Pancreas (tissue), 10 donors: ENCODE results near the gene HJV. TPM values are rescaled to one million over a fixed set of nuclear protein-coding genes. Genes with fewer than 3 reads are reported as not detected.
"Not testable (repeated sequence)": the region's sequence is repeated elsewhere in the genome, so short reads cannot be mapped to it uniquely, and the experiment has no call there.

Source experiments
- ATAC-seq, 4 donors: fragments of 200-7000 bp; cut with Tn5 transposase; one replicate each; pipeline versions ENCODE4 v1.8.0 to v1.9.1; 2020; ENCODE audit warnings: mild to moderate bottlenecking in 4 of 4, moderate library complexity in 4 of 4
- DNase-seq, 6 donors: peaks; one replicate each; pipeline ENCODE4 v3.0.0-alpha.2; 2020
- FAIRE-seq: peaks from 2 replicates; lab custom pipeline; 2012; peaks lifted over from hg19 to GRCh38; lab: Jason Lieb, UNC
- H3K27ac ChIP-seq, 4 donors: fragments of 200-600 bp; sonication (generic); 1 replicate in 3 of 4; 2 replicates in 1 of 4; pipeline versions ENCODE4 v1.5.0 to v1.8.0; 2020
- H3K27me3 ChIP-seq, 4 donors: fragments of 200-600 bp; one replicate each; pipeline ENCODE4 v1.8.0; 2021
- H3K36me3 ChIP-seq, 3 donors: fragments of 200-600 bp; sonication (generic) in 1 of 3; one replicate each; pipeline versions ENCODE4 v1.5.0 to v1.8.0; 2020 to 2021
- H3K4me1 ChIP-seq, 3 donors: fragments of 200-600 bp; one replicate each; pipeline ENCODE4 v1.8.0; 2021
- H3K4me3 ChIP-seq, 4 donors: fragments of 200-600 bp; sonication (generic) in 2 of 4; one replicate each; pipeline versions ENCODE4 v1.5.0 to v1.8.0; 2020 to 2021
- H3K9me3 ChIP-seq, 4 donors: fragments of 200-600 bp; one replicate each; pipeline ENCODE4 v1.8.0; 2021
- WGBS, 2 donors: extraction: QIAGEN DNeasy Blood & Tissue Kit; methylation state at CpG; one replicate each; pipeline ENCODE4 v1.1.7; 2013; 5-methylcytosine and 5-hydroxymethylcytosine counted together
- intact Hi-C, 3 donors: fragments of 100-400 bp; cut with DNase I; formaldehyde crosslinking; loops; one replicate each; pipeline versions ENCODE4 v1.11.1 to v1.14.2; 2022
- polyA plus RNA-seq, 2 donors: library from polyadenylated mRNA; stranded (reverse); fragments of 200-250 nt; gene quantifications; one replicate each; pipeline ENCODE4 v1.2.3, GENCODE V29; 2013
- total RNA-seq, 6 donors: library from RNA; stranded (reverse); fragmentation: NEBNext Ultra II Directional in 4 of 6; extraction: Animal tissue kit (Norgen Biotek cat#: 25700) in 4 of 6; gene quantifications; one replicate each; pipeline versions ENCODE4 v1.2.1 to v1.2.4, GENCODE V29; 2021 to 2023
- TF ChIP-seq, protein P1 (sequence below), 4 donors: fragments of 200-600 bp; sonication (generic) in 3 of 4; IDR thresholded peaks; one replicate each; pipeline versions ENCODE4 v1.5.0 to v1.8.0; 2021; ENCODE audit warnings: antibody characterized with exemption in 4 of 4
- donor health status: healthy with polysubstance abuse.
- donor health status: DM: no; HTN: no; CAD: no; lungs with moderate emphysema.
- donor health status: DM: no; HTN: no; CAD: no.
- donor health status: control.
- donor health status: control.
- donor health status: Bipolar disorder and iron deficiency.
- donor health status: DM: yes; HTN: yes; CAD: no.
- donor health status: DM: no; HTN: no; CAD: no.
- donor health status: DM: no; HTN: no; CAD: no.
- donor health status: DM: yes; HTN: yes; CAD: no.

The HJV gene
- total and polyA plus RNA-seq, 8 donors: 0.07 TPM; not detected in 7

DNA sequence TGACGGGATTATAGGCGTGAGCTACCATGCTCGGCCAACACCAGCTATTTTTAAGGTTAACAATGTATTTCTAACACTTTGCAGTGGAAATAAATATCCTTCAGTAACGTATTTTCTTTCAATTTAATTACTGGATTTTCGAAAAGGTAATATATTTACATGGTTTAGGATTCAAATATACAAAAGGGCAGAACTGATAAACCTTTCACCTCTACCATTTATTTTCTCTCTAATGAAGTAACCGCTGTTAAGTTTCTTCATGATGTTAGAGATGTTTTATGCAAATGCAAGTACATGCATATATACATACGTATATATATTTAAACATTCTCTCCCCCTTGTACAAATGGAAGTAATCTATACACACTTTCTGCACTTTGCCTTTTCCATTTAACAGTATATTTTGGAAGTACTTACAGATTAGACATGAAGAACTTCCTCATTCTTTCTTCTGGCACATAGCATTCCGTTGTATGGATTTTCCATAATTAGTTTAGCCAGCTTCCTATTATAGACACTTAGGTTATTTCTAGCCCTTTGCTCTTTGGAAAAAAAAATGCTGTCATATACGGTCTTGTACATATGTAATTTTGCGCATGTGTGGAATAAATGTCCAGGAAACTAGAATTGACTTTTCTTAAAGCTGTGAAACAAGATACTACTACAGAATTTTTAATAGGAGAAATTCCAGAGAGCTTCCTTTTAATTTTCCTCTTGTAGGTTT lies 14.9 kb upstream of the HJV start:
- Histone ChIP-seq H3K4me1 (peaks cover 7 to 9% (median 7%) of the 10 kb centered on the region in 3 donors), H3K27ac (peak overlapping the region in 3 of 4 donors; percentile 48 to 84 (median 75)), H3K4me3 (peak overlapping the region in 3 of 4 donors; percentile 1 to 54 (median 19)), H3K27me3 (no peaks in the 10 kb centered on the region), H3K36me3 (no peaks in the 10 kb centered on the region), H3K9me3 (no peaks in the 10 kb centered on the region)
- TF ChIP-seq, protein P1, sequence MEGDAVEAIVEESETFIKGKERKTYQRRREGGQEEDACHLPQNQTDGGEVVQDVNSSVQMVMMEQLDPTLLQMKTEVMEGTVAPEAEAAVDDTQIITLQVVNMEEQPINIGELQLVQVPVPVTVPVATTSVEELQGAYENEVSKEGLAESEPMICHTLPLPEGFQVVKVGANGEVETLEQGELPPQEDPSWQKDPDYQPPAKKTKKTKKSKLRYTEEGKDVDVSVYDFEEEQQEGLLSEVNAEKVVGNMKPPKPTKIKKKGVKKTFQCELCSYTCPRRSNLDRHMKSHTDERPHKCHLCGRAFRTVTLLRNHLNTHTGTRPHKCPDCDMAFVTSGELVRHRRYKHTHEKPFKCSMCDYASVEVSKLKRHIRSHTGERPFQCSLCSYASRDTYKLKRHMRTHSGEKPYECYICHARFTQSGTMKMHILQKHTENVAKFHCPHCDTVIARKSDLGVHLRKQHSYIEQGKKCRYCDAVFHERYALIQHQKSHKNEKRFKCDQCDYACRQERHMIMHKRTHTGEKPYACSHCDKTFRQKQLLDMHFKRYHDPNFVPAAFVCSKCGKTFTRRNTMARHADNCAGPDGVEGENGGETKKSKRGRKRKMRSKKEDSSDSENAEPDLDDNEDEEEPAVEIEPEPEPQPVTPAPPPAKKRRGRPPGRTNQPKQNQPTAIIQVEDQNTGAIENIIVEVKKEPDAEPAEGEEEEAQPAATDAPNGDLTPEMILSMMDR (IDR thresholded peaks at IDR 0.05): no peak
- no peak for DNase-seq
- no peak for FAIRE-seq
- 4 to 6% methylated on average over 10 of the region's 10 CpGs for WGBS, 2 donors
- ATAC-seq: no peak
- intact Hi-C loops: no loop called here

DNA sequence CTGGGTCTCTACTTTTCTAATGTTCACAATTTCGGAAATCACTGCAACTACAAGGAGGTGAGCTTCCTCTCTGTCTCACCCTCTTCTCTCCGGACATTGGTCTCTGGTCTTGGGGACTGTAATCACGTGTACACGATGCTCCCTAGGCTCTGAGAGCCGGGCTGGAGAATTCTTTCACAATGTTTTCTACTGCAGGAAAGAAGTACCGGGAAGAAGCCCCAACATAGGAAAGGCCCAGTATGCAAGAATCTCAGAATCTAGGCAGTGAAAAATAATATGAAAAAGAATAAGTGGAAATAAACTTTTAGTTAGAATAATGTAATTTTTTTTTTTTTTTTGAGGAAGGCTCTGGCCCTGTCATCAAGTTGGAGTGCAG lies 13.5 kb upstream of the HJV start:
- Histone ChIP-seq H3K36me3 (no peaks in the 10 kb centered on the region), H3K27ac (peak overlapping the region in 1 of 4 donors; percentile 48), H3K9me3 (no peaks in the 10 kb centered on the region), H3K4me1 (peaks cover 7 to 9% (median 7%) of the 10 kb centered on the region in 3 donors), H3K4me3 (peak overlapping the region in 1 of 4 donors; percentile 26), H3K27me3 (no peaks in the 10 kb centered on the region)
- DNase-seq (no peak), ATAC-seq (no peak), FAIRE-seq (no peak)
- TF ChIP-seq, protein P1 (IDR thresholded peaks at IDR 0.05): no peak
- WGBS, 2 donors: 57 to 60% methylated on average over 6 of the region's 6 CpGs
- intact Hi-C loops: no loop called here

- intact Hi-C loops: no loop called here
- FAIRE-seq (no peak), ATAC-seq (peak in 1 of 4 donors; percentile 9), DNase-seq (no peak)
- Histone ChIP-seq H3K27me3 (no peaks in the 10 kb centered on the region), H3K27ac (no peak overlapping the region), H3K9me3 (no peaks in the 10 kb centered on the region), H3K4me3 (no peak overlapping the region), H3K36me3 (no peaks in the 10 kb centered on the region), H3K4me1 (peaks cover 0 to 9% (median 7%) of the 10 kb centered on the region in 3 donors)
- WGBS, 2 donors: 30 to 34% methylated on average over 6 of the region's 6 CpGs
- TF ChIP-seq, protein P1 (IDR thresholded peaks at IDR 0.05): peak in 2 of 4 donors; percentile 27 to 29
These were observed 11.2 kb upstream of the HJV start for GRCh38 chr1:146032631-146033219.

DNA sequence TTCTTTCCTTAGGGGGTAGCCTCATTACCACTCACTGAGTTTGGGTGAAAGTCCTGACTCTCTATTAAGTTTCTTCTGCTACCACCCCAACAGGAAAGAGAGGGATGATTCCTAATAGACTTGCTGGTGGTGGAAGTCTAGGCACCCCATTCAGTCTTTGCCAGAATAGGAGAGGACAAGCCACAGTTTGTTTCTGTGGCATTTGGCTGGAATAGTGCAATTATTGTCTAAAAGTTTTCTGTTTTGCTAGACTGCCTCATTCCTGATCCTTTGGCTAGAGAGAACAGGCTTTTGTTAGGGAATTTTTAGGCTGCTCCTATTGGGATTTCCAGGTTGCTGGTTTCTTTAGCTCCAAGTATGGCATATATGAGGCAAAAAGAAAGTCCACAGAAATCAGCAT lies 9.9 kb upstream of the HJV start:
- no peaks in the 10 kb centered on the region for H3K27me3 ChIP-seq
- ATAC-seq: no peak
- H3K36me3 ChIP-seq: no peaks in the 10 kb centered on the region
- intact Hi-C loops: no loop called here
- H3K4me3 ChIP-seq: no peak overlapping the region
- no peak for DNase-seq
- no peaks in the 10 kb centered on the region for H3K9me3 ChIP-seq
- TF ChIP-seq, protein P1 (IDR thresholded peaks at IDR 0.05): no peak
- H3K27ac ChIP-seq: no peak overlapping the region
- H3K4me1 ChIP-seq: peaks cover 0 to 7% (median 5%) of the 10 kb centered on the region in 3 donors
- FAIRE-seq: no peak

GRCh38 chr1:146029117-146029516 lies 7.6 kb upstream of the HJV start:
- H3K4me3 ChIP-seq: no peak overlapping the region
- H3K27me3 ChIP-seq: no peaks in the 10 kb centered on the region
- H3K36me3 ChIP-seq: no peaks in the 10 kb centered on the region
- H3K9me3 ChIP-seq: no peaks in the 10 kb centered on the region
- FAIRE-seq (no peak), DNase-seq (no peak), ATAC-seq (peak in 2 of 4 donors; percentile 55 to 66)
- intact Hi-C loops: no loop called here
- TF ChIP-seq, protein P1 (IDR thresholded peaks at IDR 0.05): no peak
- H3K4me1 ChIP-seq: no peaks in the 10 kb centered on the region
- no peak overlapping the region for H3K27ac ChIP-seq

GRCh38 chr1:146026650-146027049 lies 5.1 kb upstream of the HJV start:
- FAIRE-seq, intact Hi-C loops, DNase-seq, H3K4me1 ChIP-seq, H3K36me3 ChIP-seq, ATAC-seq, H3K27ac ChIP-seq, H3K9me3 ChIP-seq, H3K27me3 ChIP-seq, H3K4me3 ChIP-seq: not testable (repeated sequence)
- 73 to 82% methylated on average over 1 of the region's 1 CpG for WGBS, 2 donors

- intact Hi-C loops, ATAC-seq, H3K27ac ChIP-seq, DNase-seq, H3K27me3 ChIP-seq, H3K9me3 ChIP-seq, H3K4me3 ChIP-seq, H3K36me3 ChIP-seq, H3K4me1 ChIP-seq, FAIRE-seq: not testable (repeated sequence)
- 73 to 76% methylated on average over 2 of the region's 2 CpGs for WGBS, 2 donors
These were observed 4.4 kb upstream of the HJV start for GRCh38 chr1:146025787-146026495.
